ENCODE results near the gene ERCC1.
"Not testable (repeated sequence)": the region's sequence is repeated elsewhere in the genome, so short reads cannot be mapped to it uniquely, and the experiment has no call there.

The ERCC1 gene

GRCh38 chr19:45455707-45456499 is 32.2 kb upstream of the ERCC1 start:
- DNase-seq (ENCODE audit: low read depth, low spot score), result peak; percentile 91

DNA sequence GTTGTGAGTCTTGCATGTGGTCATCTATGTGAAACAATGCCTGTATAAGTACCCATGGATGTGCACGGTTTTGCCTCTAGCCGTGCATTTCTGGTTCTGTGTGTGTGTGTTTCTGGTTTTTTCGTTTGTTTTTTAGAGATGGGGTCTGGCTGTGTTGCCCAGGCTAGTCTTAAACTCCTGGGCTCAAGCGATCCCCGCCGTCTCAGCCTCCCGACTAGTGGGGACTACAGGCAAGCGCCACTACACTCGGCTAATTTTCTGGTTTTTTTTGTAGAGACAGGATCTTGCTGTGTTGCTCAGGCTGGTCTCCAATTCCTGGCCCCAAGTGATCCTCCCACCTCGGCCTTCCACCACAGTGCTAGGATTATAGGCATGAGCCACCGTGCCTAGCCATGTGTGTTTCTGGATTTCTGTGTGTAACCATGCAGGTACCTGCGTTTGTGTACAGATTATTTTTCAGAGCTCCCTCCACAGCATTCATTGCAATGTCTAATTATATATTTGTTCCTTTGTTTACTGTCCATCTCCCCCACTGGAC is 28.2 kb upstream of the ERCC1 start:
- DNase-seq (ENCODE audit: low read depth, low spot score), result no peak

GRCh38 chr19:45451131-45451849 is 27.6 kb upstream of the ERCC1 start:
- DNase-seq (ENCODE audit: low read depth, low spot score), result no peak

GRCh38 chr19:45450012-45450333 is 26.3 kb upstream of the ERCC1 start:
- no peak for DNase-seq (ENCODE audit: low read depth, low spot score)

DNA sequence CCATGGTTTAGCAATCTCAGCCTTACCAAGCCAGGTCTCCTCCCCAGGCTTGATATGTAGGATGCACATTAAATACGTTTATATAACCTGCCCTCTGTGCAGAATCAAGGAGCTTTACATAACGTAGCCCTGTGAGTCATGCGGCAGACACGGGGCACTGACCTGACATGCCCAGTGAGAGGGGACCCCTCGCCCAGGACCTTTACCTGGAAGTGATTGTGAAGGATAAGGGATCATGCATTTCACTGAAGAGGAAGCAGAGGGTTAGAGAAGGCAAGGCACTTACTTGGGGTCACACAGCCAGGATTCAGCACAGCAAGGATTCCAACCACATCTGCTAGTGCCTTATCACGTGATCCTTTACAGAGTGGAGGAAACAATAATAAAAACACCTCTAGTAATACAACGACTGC is 25.2 kb upstream of the ERCC1 start:
- no peak for DNase-seq (ENCODE audit: low read depth, low spot score)

GRCh38 chr19:45448425-45448756 is 24.7 kb upstream of the ERCC1 start:
- DNase-seq (ENCODE audit: low read depth, low spot score), result no peak

- DNase-seq (ENCODE audit: low read depth, low spot score), result no peak
Measured at GRCh38 chr19:45446944-45447343, 23.2 kb upstream of the ERCC1 start.

DNA sequence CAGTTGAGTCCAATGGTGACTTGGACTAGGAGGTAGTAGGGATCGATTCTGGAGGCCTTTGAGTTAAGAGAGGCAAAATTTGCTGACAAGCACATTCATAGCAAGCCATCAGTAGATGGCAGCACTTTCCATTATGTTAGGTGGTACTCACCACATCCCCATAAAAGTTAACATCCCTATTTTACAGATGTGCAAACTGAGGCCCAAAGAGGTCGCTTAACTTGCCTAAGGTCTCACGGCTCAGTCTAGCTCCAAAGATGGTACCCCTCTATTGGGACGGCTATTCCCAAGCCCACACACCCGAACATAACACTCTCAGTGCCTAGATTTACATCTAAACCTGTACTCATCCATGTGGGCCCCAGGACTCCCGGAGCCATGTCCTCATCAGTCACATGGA is 22.6 kb upstream of the ERCC1 start:
- no peak for DNase-seq (ENCODE audit: low read depth, low spot score)

DNA sequence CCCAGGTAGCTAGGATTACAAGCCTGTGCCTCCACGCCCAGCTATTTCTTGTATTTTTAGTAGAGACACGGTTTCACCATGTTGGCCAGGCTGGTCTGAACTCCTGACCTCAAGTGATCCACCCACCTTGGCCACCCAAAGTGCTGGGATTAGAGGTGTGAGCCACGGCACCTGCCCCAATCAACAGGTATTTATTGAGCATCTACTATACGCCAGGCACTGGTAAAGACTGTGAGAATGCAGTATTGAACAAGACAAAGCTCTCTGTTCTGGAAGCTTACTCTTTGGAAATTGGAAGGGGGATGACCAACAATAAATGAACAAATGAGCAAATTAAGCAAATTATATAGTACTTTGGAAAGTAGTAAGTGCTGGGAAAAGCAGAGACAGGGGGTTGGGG is 21.4 kb upstream of the ERCC1 start:
- no peak for DNase-seq (ENCODE audit: low read depth, low spot score)

GRCh38 chr19:45444318-45445041 is 20.8 kb upstream of the ERCC1 start:
- no peak for DNase-seq (ENCODE audit: low read depth, low spot score)

GRCh38 chr19:45443462-45444317 is 20.0 kb upstream of the ERCC1 start:
- DNase-seq (ENCODE audit: low read depth, low spot score), result no peak

DNA sequence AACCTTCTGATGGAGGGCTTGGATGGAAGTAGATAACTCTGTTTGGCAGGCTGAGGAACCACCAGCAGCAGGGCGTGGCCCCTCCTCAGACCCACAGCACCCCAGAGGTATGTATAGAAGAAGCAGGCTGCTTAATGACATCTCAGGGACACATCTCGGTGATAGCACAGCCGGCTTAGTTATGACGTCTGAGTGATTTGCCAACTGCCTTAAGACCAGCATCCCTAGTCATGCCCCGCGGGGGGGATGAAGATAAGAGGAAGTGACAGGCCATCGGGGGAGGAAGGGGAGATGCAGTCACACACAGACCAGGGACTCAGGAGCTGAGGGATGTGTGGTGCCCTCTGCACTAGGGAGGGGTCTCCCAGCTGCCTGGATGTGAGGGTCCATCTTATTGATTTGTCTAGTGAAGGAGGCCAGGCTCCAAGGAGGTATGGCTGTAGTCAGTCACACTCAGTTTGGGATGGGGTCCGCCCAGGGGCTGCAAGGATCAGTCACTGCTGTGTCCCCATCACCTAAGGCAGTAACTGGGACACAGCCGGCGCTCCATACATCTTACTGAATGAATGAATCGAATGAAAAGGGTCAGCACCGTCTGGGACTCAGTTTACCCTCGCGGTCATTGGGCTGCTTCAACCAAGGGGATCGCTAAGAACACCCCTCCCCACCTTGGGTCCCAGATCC is 19.2 kb upstream of the ERCC1 start:
- DNase-seq (ENCODE audit: low read depth, low spot score), result no peak

GRCh38 chr19:45442408-45442777 is 18.7 kb upstream of the ERCC1 start:
- DNase-seq (ENCODE audit: low read depth, low spot score), result no peak

- DNase-seq (ENCODE audit: low read depth, low spot score), result no peak
Measured at GRCh38 chr19:45440873-45441654, 17.3 kb upstream of the ERCC1 start.

DNA sequence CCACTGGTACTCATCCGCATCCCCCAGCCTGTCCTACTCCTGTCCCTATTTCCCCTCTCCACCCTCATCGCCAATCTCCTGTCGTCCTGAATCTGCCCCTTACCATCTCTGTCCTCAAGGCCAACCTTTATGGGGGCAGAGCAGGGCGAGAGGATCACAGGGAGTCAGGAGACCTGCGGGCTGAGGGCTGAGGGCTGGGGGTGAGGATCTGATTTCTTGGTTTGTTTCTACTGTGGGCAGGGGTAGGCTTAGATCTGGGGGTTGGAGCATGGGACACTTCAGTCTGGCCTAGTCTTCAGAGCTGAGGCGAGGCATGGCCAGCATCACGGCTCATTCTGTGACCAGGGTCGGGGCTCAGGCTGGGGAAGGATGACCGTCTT is 16.5 kb upstream of the ERCC1 start:
- DNase-seq (ENCODE audit: low read depth, low spot score), result no peak

DNA sequence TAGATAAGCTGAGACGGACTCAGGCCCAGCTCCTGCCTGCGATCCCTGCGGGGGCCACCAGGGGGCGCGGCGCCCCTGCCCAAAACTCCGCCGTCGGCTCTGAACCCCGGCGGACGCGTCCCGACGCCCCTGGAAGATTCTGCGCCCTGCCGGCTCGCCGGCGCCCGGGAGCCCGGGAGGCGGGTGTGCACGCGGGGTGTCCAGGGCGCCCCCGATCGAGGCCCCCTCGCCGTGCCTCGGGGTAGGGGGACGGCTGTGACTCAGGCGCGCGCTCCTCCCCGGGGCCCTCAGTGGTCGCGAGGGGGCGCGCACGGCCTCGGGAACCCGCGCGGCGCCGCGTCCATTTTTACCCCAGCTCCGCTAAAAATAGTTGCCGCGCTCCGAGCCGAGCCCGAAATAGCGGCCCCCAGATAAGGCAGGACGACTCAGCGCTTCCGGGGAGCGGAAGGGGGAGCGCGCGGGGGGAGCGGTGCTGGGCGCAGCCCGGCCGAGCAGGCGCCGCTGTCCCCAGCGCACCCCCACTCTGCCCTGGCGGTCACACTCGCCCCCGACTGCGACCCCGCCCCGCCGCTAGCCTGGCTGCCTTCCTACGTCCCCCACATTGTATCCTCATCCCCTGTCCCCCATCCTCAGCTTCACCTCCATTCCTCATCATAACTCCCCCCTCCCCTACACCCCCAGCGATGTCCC is 16.0 kb upstream of the ERCC1 start:
- no peak for DNase-seq (ENCODE audit: low read depth, low spot score)

GRCh38 chr19:45439190-45439568 is 15.5 kb upstream of the ERCC1 start:
- no peak for DNase-seq (ENCODE audit: low read depth, low spot score)

- no peak for DNase-seq (ENCODE audit: low read depth, low spot score)
Measured at GRCh38 chr19:45437328-45437727, 13.6 kb upstream of the ERCC1 start.

DNA sequence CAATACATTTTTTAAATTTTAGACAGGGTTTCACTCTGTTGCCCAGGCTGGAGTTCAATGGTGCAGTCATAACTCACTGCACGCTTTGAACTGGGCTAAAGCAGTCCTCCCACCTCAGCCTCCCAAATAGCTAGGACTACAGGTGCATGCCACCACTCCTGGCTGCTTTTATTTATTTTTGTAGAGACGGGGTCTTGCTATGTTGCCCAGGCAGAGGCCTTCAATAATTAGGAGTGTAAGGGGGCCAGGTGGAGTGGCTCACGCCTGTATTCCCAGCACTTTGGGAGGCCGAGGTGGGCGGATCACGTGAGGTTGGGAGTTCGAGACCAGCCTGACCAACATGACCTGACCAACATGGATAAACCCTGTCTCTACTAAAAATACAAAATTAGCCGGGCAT is 8.8 kb upstream of the ERCC1 start:
- DNase-seq (ENCODE audit: low read depth, low spot score), result not testable (repeated sequence)

DNA sequence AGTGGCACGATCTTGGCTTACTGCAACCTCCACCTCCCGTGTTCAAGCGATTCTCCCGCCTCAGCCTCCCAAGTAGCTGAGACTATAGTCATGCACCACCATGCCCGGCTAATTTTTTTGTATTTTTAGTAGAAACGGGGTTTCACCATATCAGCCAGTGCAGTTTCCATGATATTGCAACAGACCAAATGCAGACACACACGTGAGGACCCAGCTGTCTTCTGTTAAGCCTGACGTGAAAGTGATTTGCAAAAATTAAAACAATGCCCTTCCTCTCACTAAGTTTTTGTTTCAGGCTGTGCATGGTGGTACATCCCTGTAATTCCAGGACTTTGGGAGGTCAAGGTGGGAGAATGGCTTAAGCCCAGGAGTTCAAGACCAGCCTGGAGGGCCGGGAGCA is 7.3 kb upstream of the ERCC1 start:
- not testable (repeated sequence) for DNase-seq (ENCODE audit: low read depth, low spot score)
